K562 (cell line): ENCODE results near the gene TMEM266. TPM values are rescaled to one million over a fixed set of nuclear protein-coding genes. Genes with fewer than 3 reads are reported as not detected.

ENCODE experiments used
- DMBX1 ChIP-seq: fragments of 250-450 bp; sonication (Bioruptor Pico); IDR thresholded peaks from 2 replicates; pipeline ENCODE4 v1.8.0; 2022; ENCODE audit warnings: inconsistent platforms, mild to moderate bottlenecking, moderate library complexity, borderline replicate concordance
- ERF ChIP-seq: fragments of 450-650 bp; formaldehyde crosslinking; IDR thresholded peaks from 2 replicates; pipeline ENCODE4 v1.4.0; 2020; ENCODE audit warnings: mild to moderate bottlenecking, mixed read lengths
- ETS2 ChIP-seq: IDR thresholded peaks from 2 replicates; pipeline ENCODE4 v1.6.1; 2016; ENCODE audit warnings: borderline replicate concordance, missing genetic modification characterization, mild to moderate bottlenecking, moderate library complexity, missing compliant biosample characterization; ENCODE audit not compliant: poor library complexity, severe bottlenecking
- FOXA1 ChIP-seq: fragments of 450-650 bp; IDR thresholded peaks from 2 replicates; pipeline ENCODE4 v1.6.1; 2016; ENCODE audit warnings: mild to moderate bottlenecking, borderline replicate concordance
- FOXM1 ChIP-seq, 2 experiments: fragments of 450-650 bp in 1 of 2; sonication (generic) in 1 of 2; formaldehyde crosslinking in 1 of 2; IDR thresholded peaks; 2 replicates each; pipeline versions ENCODE4 v1.6.1 to v1.9.0; 2017 to 2022; ENCODE audit warnings: low read depth in 2 of 2, mild to moderate bottlenecking in 2 of 2, missing genetic modification reagents in 1 of 2, moderate library complexity in 1 of 2
- GTF2F1 ChIP-seq: IDR thresholded peaks from 2 replicates; pipeline ENCODE4 v1.6.1; 2011; ENCODE audit warnings: low read depth, low read length, improper control_type of control experiment
- JUND ChIP-seq, 2 experiments: IDR thresholded peaks; 2 replicates in 1 of 2; 3 replicates in 1 of 2; pipeline ENCODE4 v1.6.1; 2011; ENCODE audit warnings: borderline replicate concordance in 2 of 2, low read depth in 2 of 2, low read length in 2 of 2, improper control_type of control experiment in 1 of 2, missing biosample characterization in 1 of 2, missing genetic modification characterization in 1 of 2, missing genetic modification reagents in 1 of 2
- MCM7 ChIP-seq, 2 experiments: fragments of 450-650 bp; IDR thresholded peaks; 2 replicates each; pipeline ENCODE4 v1.6.1; 2016 to 2018
- NR4A1 ChIP-seq, 2 experiments: fragments of 250-450 bp in 1 of 2; fragments of 450-650 bp in 1 of 2; sonication (Bioruptor Pico) in 1 of 2; IDR thresholded peaks; 2 replicates each; pipeline versions ENCODE4 v1.4.0 to v1.6.1; 2016 to 2020; ENCODE audit warnings: mild to moderate bottlenecking in 2 of 2, missing compliant biosample characterization in 1 of 2, missing genetic modification characterization in 1 of 2, moderate library complexity in 1 of 2
- POLR2G ChIP-seq: fragments of 200-400 bp; formaldehyde crosslinking; IDR thresholded peaks from 2 replicates; pipeline ENCODE4 v1.6.1; 2017; ENCODE audit warnings: low read depth, mild to moderate bottlenecking, antibody characterized with exemption, low read length, moderate library complexity
- PTTG1 ChIP-seq: fragments of 450-650 bp; IDR thresholded peaks from 2 replicates; pipeline ENCODE4 v1.6.1; 2016; ENCODE audit warnings: low read depth, mild to moderate bottlenecking, missing genetic modification characterization, missing compliant biosample characterization
- RBM39 ChIP-seq: fragments of 200-400 bp; formaldehyde crosslinking; optimal IDR thresholded peaks from 2 replicates; pipeline ENCODE3; 2018; ENCODE audit warnings: low read depth, low read length
- XRCC5 ChIP-seq: fragments of 200-400 bp; formaldehyde crosslinking; IDR thresholded peaks from 2 replicates; pipeline ENCODE4 v1.6.1; 2017; ENCODE audit warnings: low read depth, mild to moderate bottlenecking, low read length
- YY1 ChIP-seq, 3 experiments: IDR thresholded peaks; 2 replicates each; pipeline ENCODE4 v1.6.1; 2011; ENCODE audit warnings: low read length in 2 of 3, mild to moderate bottlenecking in 2 of 3, moderate library complexity in 2 of 3, borderline replicate concordance in 1 of 3, control low read depth in 1 of 3, low read depth in 1 of 3; ENCODE audit not compliant: insufficient read depth in 3 of 3, insufficient replicate concordance in 2 of 3, control insufficient read depth in 1 of 3, insufficient read length in 1 of 3; ENCODE audit errors: extremely low read depth in 1 of 3
- ZFP1 ChIP-seq: fragments of 450-650 bp; formaldehyde crosslinking; IDR thresholded peaks from 2 replicates; pipeline ENCODE4 v1.4.0; 2020; ENCODE audit warnings: mild to moderate bottlenecking, mixed read lengths
- ZNF140 ChIP-seq: fragments of 250-450 bp; sonication (Bioruptor Pico); IDR thresholded peaks from 2 replicates; pipeline ENCODE4 v1.8.0; 2021; ENCODE audit warnings: moderate library complexity, mild to moderate bottlenecking, inconsistent platforms
- polyA plus RNA-seq, 8 experiments: library from polyadenylated mRNA; depleted of rRNA in 4 of 8; stranded (reverse) in 5 of 8; unstranded in 3 of 8; fragments of >200 nt; fragmentation: Nextera tagmentation in 2 of 8; fragmentation: Illumina TruSeq in 1 of 8; extraction: Ambion mirVana in 2 of 8; extraction: Trizol in 1 of 8; gene quantifications; 2 replicates each; pipeline versions ENCODE4 v1.2.1 to v1.2.3, GENCODE V29; 2011 to 2014; ENCODE audit warnings: inconsistent platforms in 1 of 8, missing spikeins in 1 of 8
- total RNA-seq, 7 experiments: library from RNA; depleted of rRNA in 6 of 7; stranded (reverse); fragments of >200 nt in 6 of 7; fragmentation: Illumina TruSeq in 2 of 7; extraction: Trizol in 2 of 7; gene quantifications; 2 replicates each; pipeline versions ENCODE4 v1.2.1 to v1.2.3, GENCODE V29; 2011 to 2021; ENCODE audit warnings: low replicate concordance in 1 of 7
- TF ChIP-seq, protein P1 (sequence below): fragments of 450-650 bp; formaldehyde crosslinking; IDR thresholded peaks from 2 replicates; pipeline ENCODE4 v1.4.0; 2020; ENCODE audit warnings: mild to moderate bottlenecking, moderate library complexity
- TF ChIP-seq, protein P2 (sequence below): sonication (generic); formaldehyde crosslinking; IDR thresholded peaks from 2 replicates; pipeline ENCODE4 v1.9.0; 2022; ENCODE audit warnings: mild to moderate bottlenecking, missing genetic modification reagents
- TF ChIP-seq, protein P3 (sequence below), 2 experiments: fragments of 450-650 bp in 1 of 2; sonication (generic) in 1 of 2; formaldehyde crosslinking in 1 of 2; IDR thresholded peaks in 1 of 2; conservative IDR thresholded peaks in 1 of 2; 2 replicates each; pipeline versions ENCODE4 v1.6.1 to v1.8.1; 2016 to 2023; ENCODE audit warnings: mild to moderate bottlenecking in 2 of 2, moderate library complexity in 2 of 2, inconsistent platforms in 1 of 2, missing genetic modification reagents in 1 of 2
- TF ChIP-seq, protein P4 (sequence below): sonication (generic); formaldehyde crosslinking; IDR thresholded peaks from 2 replicates; pipeline ENCODE4 v1.8.0; 2022; ENCODE audit warnings: mild to moderate bottlenecking, missing genetic modification reagents, borderline replicate concordance

TMEM266 gene
- total and polyA plus RNA-seq, 9 of the 15 experiments (the other 6 are each of a cell fraction or from before 2014, with no cell fraction given), result not detected

DNA sequence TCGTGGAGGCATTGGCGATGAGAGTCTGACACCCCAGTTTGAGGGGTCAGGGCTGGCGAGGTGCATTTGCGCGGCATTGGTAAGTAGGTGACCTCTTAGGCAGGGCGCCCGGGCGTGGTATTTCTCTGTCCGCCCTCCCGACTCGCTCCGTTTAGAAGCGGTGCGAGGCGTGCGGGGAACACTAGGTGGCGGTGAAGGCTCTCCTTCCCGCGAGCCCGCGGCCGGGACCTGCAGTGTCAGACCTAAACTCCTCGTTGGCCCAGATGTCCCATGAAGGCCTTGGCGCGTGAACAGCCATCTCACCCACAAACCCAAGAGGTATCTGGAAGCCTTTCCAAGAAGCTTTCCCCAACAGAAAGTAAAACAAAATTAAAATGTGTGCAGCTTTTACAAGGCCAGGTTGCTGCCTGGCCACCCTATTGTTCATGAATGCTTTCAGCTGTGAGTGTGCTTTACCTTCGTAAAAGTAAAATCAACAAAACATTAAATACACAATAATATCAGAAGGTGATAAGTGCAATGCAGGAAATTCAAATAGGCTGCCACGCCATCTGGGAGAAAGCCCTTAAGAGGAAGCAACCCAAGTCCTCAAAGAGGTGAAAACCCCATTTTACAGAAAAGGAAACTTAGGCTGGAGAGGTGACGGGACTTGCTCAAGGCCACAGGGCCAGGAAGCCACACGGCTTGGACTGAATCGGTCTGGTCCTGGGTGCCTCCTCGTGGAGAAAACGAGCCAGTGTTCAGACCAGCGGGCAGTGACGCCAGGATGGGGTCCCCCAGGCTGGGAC is 131.2 kb downstream of the TMEM266 start (continued):
- TF ChIP-seq NR4A1 (CRISPR knock-in tag; IDR thresholded peaks at IDR 0.05) (0 out of 2 replicates have a peak, but pooled peaks have one; percentile 46), NR4A1 (tag; IDR thresholded peaks at IDR 0.05) (no peak), XRCC5 (peak; percentile 29; the same call in 1 of the 2 replicates), GTF2F1 (no peak), YY1 (IDR thresholded peaks at IDR 0.05; ENCODE audit: borderline replicate concordance in 1 of 3, control insufficient read depth in 1 of 3, extremely low read depth in 1 of 3, insufficient read depth in 3 of 3, insufficient read length in 1 of 3, insufficient replicate concordance in 2 of 3, low read depth in 1 of 3, low read length in 2 of 3) (peak in 1 of 3 experiments; percentile 36), RBM39 (no peak), ZNF140 (CRISPR knock-in tag) (no peak), JUND (IDR thresholded peaks at IDR 0.05; ENCODE audit: borderline replicate concordance, low read depth, low read length) (0 out of 2 replicates have a peak, but pooled peaks have one; percentile 19), JUND (tag; IDR thresholded peaks at IDR 0.05; ENCODE audit: borderline replicate concordance, low read depth, low read length) (no peak), ETS2 (tag) (no peak), DMBX1 (CRISPR knock-in tag) (no peak), ZFP1 (CRISPR knock-in tag) (no peak), POLR2G (no peak), ERF (CRISPR knock-in tag) (no peak), PTTG1 (tag) (no peak), MCM7 (IDR thresholded peaks at IDR 0.05) (no peak), FOXA1 (no peak), FOXM1 (IDR thresholded peaks at IDR 0.05; ENCODE audit: low read depth) (no peak), FOXM1 (CRISPR knock-in tag; IDR thresholded peaks at IDR 0.05; ENCODE audit: low read depth) (no peak)
- TF ChIP-seq, protein P1, sequence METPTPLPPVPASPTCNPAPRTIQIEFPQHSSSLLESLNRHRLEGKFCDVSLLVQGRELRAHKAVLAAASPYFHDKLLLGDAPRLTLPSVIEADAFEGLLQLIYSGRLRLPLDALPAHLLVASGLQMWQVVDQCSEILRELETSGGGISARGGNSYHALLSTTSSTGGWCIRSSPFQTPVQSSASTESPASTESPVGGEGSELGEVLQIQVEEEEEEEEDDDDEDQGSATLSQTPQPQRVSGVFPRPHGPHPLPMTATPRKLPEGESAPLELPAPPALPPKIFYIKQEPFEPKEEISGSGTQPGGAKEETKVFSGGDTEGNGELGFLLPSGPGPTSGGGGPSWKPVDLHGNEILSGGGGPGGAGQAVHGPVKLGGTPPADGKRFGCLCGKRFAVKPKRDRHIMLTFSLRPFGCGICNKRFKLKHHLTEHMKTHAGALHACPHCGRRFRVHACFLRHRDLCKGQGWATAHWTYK (CRISPR knock-in tag), result no peak
- TF ChIP-seq, protein P2, sequence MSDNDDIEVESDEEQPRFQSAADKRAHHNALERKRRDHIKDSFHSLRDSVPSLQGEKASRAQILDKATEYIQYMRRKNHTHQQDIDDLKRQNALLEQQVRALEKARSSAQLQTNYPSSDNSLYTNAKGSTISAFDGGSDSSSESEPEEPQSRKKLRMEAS (CRISPR knock-in tag), result no peak
- TF ChIP-seq, protein P3, sequence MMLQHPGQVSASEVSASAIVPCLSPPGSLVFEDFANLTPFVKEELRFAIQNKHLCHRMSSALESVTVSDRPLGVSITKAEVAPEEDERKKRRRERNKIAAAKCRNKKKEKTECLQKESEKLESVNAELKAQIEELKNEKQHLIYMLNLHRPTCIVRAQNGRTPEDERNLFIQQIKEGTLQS (IDR thresholded peaks at IDR 0.05), result no peak
- TF ChIP-seq, protein P3 (CRISPR knock-in tag; conservative IDR thresholded peaks at IDR 0.05), result no peak
- TF ChIP-seq, protein P4, sequence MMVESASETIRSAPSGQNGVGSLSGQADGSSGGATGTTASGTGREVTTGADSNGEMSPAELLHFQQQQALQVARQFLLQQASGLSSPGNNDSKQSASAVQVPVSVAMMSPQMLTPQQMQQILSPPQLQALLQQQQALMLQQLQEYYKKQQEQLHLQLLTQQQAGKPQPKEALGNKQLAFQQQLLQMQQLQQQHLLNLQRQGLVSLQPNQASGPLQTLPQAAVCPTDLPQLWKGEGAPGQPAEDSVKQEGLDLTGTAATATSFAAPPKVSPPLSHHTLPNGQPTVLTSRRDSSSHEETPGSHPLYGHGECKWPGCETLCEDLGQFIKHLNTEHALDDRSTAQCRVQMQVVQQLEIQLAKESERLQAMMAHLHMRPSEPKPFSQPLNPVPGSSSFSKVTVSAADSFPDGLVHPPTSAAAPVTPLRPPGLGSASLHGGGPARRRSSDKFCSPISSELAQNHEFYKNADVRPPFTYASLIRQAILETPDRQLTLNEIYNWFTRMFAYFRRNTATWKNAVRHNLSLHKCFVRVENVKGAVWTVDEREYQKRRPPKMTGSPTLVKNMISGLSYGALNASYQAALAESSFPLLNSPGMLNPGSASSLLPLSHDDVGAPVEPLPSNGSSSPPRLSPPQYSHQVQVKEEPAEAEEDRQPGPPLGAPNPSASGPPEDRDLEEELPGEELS (CRISPR knock-in tag), result no peak
